ENCODE measurements around the gene RPS28.

Gene RPS28

GRCh38 chr19:8367327-8368001 is 46.2 kb downstream of the RPS28 start:
- H3K27ac ChIP-seq (replicated peaks), result no peak overlapping the region
- TF ChIP-seq SPI1 (IDR thresholded peaks at IDR 0.05; ENCODE audit: borderline replicate concordance, low read depth), result no peak
- no peak for TF ChIP-seq GABPA (IDR thresholded peaks at IDR 0.05; ENCODE audit: low read depth)
- no peak for TF ChIP-seq REST (IDR thresholded peaks at IDR 0.05; ENCODE audit: insufficient replicate concordance, low read depth)
- TF ChIP-seq CTCF (IDR thresholded peaks at IDR 0.05; ENCODE audit: insufficient read depth, low read length), result no peak
- TF ChIP-seq POLR2AphosphoS5 (IDR thresholded peaks at IDR 0.05; ENCODE audit: low read depth), result no peak
- no peak overlapping the region for H3K4me3 ChIP-seq (replicated peaks; ENCODE audit: insufficient read depth, low read length)
- H3K27me3 ChIP-seq (ENCODE audit: insufficient read depth, poor library complexity, severe bottlenecking), result peaks cover 43% of the 10 kb centered on the region
- DNase-seq (ENCODE audit: low read depth in 1 of 2, low spot score in 1 of 2), result no peak

- TF ChIP-seq POLR2AphosphoS5 (IDR thresholded peaks at IDR 0.05; ENCODE audit: low read depth) (no peak), CTCF (IDR thresholded peaks at IDR 0.05; ENCODE audit: insufficient read depth, low read length) (no peak), SPI1 (IDR thresholded peaks at IDR 0.05; ENCODE audit: borderline replicate concordance, low read depth) (no peak), GABPA (IDR thresholded peaks at IDR 0.05; ENCODE audit: low read depth) (no peak), REST (IDR thresholded peaks at IDR 0.05; ENCODE audit: insufficient replicate concordance, low read depth) (no peak)
- no peak for DNase-seq (ENCODE audit: low read depth in 1 of 2, low spot score in 1 of 2)
Observed at GRCh38 chr19:8370176-8371010, 49.1 kb downstream of the RPS28 start.

GRCh38 chr19:8371011-8371804 is 49.9 kb downstream of the RPS28 start:
- Histone ChIP-seq H3K27ac (replicated peaks) (no peak overlapping the region), H3K27me3 (ENCODE audit: insufficient read depth, poor library complexity, severe bottlenecking) (peaks cover 12% of the 10 kb centered on the region), H3K4me3 (replicated peaks; ENCODE audit: insufficient read depth, low read length) (no peak overlapping the region)
- TF ChIP-seq SPI1 (IDR thresholded peaks at IDR 0.05; ENCODE audit: borderline replicate concordance, low read depth), result no peak
- no peak for TF ChIP-seq POLR2AphosphoS5 (IDR thresholded peaks at IDR 0.05; ENCODE audit: low read depth)
- no peak for TF ChIP-seq REST (IDR thresholded peaks at IDR 0.05; ENCODE audit: insufficient replicate concordance, low read depth)
- no peak for TF ChIP-seq GABPA (IDR thresholded peaks at IDR 0.05; ENCODE audit: low read depth)
- TF ChIP-seq CTCF (IDR thresholded peaks at IDR 0.05; ENCODE audit: insufficient read depth, low read length), result no peak
- peak in 1 of 2 experiments; percentile 21 for DNase-seq (ENCODE audit: low read depth in 1 of 2, low spot score in 1 of 2)

More at GRCh38 chr19:8370176-8371010, 49.1 kb downstream of the RPS28 start:
- Histone ChIP-seq H3K27ac (replicated peaks) (no peak overlapping the region), H3K27me3 (ENCODE audit: insufficient read depth, poor library complexity, severe bottlenecking) (peaks cover 21% of the 10 kb centered on the region), H3K4me3 (replicated peaks; ENCODE audit: insufficient read depth, low read length) (no peak overlapping the region)
